Stimulated activated naive CD8-positive, alpha-beta T cell treated with anti-CD3 and anti-CD28 coated beads, Interleukin-15, Interleukin-2, amounts not matched to agents 100 U/mL and 50 U/mL, for 24 hours (primary cell): Measurements from ENCODE around the gene UGT2B15.
"Not testable (repeated sequence)": the region's sequence is repeated elsewhere in the genome, so short reads cannot be mapped to it uniquely, and the experiment has no call there.

Experiments
- ATAC-seq: fragments of 150-1000 bp; cut with Tn5 transposase; one replicate; pipeline ENCODE4 v1.10.0; 2021
- DNase-seq: peaks from one replicate; pipeline ENCODE4 v3.0.0; 2021

UGT2B15 gene

DNA sequence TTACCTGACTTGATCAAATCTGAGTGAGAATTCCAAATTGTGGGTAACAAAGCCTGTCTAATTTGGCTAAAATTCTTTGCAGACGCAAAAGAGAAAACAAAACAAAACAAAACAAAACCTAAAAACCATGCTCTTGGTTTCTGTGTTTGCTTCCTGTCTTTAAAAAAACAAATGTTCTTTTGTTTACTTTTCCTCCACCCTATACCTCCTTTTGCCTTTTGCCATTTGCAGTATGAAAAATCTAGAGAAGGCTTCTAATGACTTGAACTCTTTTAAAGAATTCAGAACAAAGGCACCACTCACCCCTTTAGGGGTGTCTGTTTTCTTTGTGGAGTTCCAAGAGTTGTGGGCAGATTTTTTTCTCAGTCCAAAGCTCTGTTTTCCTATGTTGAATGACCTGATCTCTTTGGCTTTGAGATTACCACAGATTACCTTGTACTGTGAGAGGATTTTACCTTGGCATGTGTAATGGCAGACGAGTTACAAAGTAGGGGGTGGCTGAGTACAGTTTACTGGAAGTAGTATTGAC, 13.9 kb downstream of the UGT2B15 start:
- DNase-seq, ATAC-seq: not testable (repeated sequence)

DNA sequence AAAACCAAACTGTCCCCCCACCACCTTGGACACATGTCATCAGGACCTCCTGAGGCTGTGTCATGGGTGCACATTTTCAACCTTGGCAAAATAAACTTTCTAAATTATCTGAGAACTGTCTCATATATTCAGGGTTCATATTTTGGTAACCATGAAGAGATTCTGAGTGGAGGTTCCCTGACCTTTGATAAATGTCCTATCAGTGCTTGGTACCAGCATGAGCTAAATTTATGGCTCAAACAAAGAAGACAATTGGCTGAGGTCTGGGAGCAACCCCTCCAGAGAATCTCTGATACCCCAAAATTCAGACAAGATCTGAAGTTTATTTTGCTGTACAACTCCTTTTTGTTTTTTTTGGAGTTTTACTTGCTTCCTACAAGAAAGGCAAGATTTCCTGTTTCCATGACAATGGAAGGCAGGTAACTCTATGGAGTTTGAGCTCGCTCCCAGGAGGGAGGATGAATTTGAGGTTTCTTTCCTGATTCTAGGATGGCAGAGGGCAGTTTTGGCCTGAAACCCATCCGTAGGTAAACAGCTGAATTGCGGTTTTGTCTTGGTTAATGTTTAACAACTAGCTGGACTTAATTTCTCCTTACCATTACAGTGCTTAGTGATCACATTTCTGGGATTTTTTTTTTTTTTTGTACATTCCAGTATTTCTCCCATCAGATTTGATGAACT, 14.5 kb downstream of the UGT2B15 start:
- DNase-seq (no peak), ATAC-seq (no peak)

DNA sequence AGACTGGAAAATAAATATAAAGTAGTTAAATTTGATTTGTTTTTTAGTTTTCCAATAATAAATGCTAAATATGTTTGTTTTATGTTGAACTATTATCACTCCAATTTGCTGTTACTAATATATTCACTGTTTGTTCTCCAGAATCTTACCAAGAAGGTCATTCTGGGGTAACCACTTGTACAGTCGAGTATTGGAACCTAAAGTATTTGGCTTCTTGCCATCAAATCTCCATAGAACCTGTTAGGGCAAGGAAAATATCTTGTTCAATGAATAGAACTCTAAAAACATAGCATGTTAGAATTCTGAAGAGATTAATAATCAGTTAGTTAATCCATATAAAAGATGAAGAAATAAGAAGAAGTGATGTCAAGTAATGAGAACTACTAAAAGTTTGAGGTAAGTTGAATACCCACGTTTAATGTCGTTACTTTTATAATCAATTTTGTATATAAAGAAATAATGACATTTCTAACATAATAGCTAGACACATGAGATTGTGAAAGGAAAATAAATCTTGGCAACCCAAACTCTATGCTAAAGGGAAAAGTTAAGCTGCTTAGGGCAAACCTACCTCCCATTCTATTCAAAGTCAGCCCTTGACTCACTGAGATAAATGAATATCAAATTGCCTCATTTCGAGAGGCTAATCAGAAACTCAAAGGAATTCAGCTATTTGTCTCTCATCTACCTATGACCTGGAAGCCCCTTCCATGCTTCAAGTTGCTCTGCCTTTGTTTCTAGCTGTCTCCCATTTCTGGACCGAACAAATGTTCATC, 15.3 kb downstream of the UGT2B15 start:
- ATAC-seq (no peak), DNase-seq (no peak)

DNA sequence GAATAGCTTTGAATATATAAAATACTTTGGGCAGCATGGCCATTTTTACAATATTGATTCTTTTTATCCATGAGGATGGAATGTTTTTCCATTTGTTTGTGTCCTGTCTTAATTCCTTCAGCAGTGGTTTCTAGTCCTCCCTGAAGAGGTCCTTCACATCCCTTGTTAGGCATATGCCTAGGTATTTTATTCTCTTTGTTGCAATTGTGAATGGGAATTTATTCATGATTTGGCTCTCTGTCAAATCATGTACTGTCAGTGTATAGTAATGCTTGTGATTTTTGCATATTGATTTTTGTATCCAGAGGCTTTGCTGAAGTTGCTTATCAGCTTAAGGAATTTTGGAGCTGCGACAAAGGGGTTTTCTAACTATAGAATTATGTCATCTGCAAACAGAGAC, 18.5 kb downstream of the UGT2B15 start:
- DNase-seq: no peak
- ATAC-seq: no peak

DNA sequence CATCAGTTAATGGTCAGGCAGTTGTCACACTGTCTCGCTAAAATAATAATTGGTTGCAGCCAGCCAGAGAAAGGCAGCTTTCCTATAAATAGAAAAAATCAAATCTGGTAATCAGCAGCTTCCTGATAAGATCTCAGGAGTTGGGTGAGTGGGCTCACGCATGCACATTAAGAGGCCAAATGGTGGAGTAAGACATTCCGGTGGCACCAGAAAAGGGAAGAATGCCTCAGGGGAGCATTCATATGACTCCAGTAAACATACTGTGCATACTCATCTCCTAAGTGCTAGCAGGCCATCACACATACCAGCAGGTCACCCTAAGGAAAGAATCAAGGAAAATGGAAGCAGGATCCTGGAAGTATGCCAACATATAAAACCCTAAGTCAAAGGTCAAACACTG, 40.1 kb downstream of the UGT2B15 start:
- ATAC-seq (no peak), DNase-seq (no peak)

DNA sequence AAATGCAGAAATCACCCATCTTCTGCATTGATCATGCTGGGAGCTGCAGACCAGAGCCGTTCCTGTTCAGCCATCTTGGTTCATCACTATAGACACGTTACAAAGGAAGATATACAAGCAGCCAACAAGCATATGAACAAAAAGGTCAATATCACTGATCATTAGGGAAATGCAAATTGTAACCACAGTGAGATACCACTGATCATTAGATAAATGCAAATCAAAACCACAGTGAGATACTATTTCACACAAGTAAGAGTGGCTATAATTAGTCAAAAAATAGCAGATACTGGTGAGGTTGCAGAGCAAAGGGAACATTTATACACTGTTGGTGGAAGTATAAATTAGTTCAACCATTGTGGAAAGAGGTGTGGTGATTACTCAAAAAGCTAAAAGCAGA, 47.7 kb downstream of the UGT2B15 start:
- not testable (repeated sequence) for DNase-seq, ATAC-seq

DNA sequence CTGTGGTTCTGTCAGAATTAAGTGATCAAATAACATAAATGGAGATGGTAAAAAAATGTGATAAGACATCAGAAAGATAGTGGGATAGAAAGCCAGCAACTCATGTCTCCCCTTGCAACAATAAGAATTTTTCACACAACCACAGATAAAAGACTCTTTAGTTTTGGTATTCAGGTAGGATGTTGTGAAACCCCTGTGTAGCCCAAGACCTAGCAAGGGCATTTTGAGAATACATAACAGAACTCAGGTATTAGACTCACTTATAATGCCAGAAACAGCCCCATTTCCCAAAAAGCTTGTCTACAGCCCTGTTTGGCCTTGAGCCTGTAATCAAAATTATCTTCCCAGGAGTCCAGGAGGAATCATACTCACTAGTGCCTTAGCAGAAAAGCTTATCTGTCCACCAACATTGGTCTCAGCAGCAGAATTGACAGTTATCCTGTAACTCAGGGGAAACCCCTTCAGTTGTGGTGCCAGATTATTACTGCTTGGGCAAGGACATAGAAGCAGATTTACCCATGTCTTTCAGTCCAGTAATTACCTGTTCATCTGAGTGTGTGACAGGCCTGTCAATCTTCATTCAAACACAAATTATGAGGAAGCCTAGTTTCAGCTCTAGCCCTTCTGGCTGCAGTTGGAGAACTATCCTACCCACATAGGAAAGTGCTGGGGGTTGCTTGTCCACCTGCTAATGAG, 53.3 kb downstream of the UGT2B15 start:
- no peak for DNase-seq
- no peak for ATAC-seq

DNA sequence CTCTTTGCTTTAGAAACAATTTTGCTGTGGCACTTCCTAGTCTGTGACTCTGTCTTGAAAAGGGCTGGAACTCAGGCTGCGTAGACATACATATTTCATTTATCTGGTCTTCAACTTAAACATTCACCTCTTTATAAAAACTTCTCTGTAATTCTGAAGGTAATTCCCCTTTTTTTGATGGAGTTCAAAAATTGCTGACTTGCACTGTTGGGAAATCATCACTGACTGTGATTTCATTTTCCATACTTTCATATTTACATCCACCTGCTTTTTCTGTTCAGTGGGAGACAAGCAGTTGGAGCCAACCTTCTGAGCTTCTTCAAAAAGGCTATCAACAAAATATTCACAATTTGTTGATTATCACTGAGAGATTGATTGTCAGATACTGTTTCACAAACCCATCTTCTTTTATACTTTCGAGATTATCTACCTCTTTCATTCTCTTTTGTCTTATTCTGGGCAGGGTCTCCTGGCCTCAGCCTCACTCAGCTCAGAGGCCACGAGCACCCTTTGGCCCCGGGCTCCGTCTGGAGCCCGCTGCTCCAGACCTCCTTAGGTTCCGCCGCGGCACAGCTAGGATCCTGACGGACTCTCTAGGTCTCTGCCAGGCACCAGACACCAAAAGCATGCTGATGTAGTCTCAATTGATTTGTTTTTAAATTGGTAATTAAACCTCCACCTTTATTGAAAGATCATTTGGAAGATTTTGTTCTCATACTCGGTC, 54.6 kb downstream of the UGT2B15 start:
- DNase-seq (no peak), ATAC-seq (no peak)

DNA sequence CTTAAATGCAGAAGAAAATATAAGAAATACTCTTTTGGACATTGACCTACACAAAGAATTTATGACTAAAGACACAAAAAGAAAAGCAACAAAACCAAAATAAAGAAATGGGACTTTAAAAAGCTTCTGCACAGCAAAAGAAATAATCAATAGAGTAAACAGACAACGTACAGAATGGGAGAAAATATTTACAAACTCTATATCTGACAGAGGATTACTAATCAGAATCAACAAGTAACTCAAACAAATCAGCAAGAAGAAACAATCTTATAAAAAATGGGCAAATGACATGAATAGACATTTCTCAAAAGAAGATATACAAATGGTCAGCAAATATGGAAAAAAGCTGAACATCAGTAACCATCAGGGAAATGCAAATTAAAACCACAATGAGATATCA, 56.7 kb downstream of the UGT2B15 start:
- DNase-seq (no peak), ATAC-seq (no peak)

DNA sequence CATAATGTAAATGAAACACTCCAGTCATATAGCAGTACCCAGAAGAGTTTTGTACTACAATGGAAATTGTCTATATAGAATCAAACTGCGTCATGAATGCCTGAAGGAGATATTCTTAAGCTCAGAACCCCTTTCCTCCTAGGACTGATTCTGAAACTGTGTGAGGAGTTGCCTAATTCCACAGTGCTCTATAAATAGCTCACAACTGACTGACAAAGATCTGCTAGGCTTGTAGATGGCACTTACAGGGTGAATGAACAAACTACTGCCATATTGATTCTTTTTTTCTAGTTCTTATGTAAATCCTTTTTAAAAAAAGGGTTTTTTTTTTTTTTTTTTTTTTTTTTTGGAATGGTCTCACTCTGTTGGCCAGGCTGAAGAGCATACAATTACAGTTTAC, 64.2 kb downstream of the UGT2B15 start:
- no peak for DNase-seq
- ATAC-seq: no peak

DNA sequence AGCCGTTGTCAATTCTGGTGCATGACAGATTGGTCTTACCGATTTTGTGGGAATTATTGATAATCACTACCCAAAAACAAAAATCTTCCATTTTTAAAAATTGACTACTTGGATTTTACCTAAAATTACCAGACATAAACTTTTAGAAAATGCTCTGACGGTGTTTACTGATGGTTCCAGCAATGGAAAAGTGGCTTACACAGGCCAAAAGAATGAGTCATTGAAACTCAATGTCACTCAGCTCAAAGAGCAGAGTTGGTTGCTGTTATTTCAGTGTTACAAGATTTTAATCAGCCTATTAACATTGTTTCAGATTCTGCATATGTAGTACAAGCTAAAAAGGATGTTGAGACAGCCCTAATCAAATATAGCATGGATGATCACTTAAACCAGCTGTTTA, 71.3 kb downstream of the UGT2B15 start:
- no peak for DNase-seq
- ATAC-seq: no peak

DNA sequence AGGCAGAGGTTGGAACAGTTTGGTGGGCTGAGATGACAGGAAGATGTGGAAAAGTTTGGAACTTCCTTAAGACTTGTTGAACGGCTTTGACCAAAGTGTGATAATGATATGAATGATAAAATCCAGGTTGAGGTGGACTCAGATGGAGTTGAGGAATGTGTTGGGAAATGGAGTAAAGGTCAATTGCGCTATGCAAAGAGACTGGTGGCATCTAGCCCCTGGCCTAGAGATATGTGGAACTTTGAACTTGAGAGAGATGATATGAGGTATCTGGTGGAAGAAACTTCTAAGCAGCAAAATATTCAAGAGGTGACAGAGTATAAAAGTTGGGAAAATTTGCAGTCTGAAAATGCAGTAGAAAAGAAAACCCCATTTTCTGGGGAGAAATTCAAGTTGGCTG, 73.0 kb downstream of the UGT2B15 start:
- DNase-seq: no peak
- ATAC-seq: no peak
